ENCODE measurements around the gene TMEM63B.
"Not testable (repeated sequence)": the region's sequence is repeated elsewhere in the genome, so short reads cannot be mapped to it uniquely, and the experiment has no call there.

The TMEM63B gene

GRCh38 chr6:44172731-44173500, 45.6 kb downstream of the TMEM63B start:
- peak; percentile 17 for DNase-seq

GRCh38 chr6:44176130-44176761, 48.9 kb downstream of the TMEM63B start:
- DNase-seq = no peak

GRCh38 chr6:44176762-44177509, 49.6 kb downstream of the TMEM63B start:
- no peak for DNase-seq

DNA sequence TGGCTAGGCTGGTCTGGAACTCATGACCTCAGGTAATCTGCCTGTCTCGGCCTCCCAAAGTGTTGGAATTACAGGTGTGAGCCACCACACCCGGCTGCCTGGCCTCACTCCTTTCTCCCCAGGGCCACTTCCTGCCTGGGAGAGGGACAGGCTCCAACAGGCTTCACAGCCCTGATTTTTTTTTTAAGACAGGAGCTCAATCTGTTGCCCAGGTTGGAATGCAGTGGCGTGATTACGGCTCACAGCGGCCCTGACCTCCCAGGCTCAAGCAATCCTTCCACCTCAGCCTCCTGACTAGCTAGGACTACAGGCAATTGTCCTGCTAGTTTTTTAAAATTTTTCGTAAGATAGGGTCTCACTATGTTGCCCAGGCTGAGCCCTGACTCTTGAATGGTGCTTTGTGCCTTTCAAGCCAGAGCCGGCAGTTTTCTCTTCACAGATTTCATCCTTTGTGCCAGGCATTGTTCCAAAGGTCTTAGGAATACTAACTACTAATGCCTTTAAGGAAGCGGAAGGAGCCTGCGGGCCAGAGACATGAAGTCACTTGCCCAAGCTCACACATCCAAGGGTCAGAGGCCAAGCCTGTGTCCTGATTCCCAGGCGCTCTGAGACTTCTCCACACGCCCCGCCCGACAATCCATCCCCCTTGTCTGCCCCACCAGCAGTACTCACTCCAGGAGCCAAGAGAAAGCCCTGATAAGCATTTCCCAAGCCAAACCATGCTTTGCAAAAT, 50.5 kb downstream of the TMEM63B start:
- no peak for DNase-seq

DNA sequence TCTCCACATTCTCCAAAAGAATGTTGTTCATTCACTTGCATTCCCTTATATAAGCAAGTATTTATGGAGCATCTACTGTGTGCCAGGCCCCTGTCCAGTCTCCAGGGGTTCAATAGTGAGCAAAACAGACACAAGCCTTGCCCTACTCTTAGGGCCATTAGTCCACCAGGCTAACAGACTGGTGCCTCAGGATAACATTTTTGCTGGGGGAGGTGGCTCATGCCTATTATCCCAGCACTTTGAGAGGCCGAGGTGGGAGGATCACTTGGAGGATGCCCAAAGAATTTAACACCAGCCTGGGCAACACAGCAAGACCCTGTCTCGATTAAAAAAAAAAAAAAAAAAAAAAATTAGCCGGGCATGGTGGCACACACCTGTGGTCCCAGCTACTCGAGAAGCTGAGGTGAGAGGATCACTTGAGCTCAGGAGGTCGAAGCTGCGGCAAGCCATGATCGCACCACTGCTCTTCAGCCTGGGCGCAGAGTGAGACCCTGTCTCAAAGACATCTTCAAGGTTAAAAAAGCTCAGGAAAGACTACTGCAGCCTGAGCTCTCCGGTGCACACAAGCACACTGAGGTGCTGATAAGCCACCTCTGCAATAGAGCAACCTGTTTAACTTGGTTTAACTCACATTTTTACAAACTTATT, 51.2 kb downstream of the TMEM63B start:
- DNase-seq = no peak

GRCh38 chr6:44179072-44179536, 51.8 kb downstream of the TMEM63B start:
- no peak for DNase-seq

- DNase-seq = no peak
These were observed 52.3 kb downstream of the TMEM63B start for GRCh38 chr6:44179648-44180047.

DNA sequence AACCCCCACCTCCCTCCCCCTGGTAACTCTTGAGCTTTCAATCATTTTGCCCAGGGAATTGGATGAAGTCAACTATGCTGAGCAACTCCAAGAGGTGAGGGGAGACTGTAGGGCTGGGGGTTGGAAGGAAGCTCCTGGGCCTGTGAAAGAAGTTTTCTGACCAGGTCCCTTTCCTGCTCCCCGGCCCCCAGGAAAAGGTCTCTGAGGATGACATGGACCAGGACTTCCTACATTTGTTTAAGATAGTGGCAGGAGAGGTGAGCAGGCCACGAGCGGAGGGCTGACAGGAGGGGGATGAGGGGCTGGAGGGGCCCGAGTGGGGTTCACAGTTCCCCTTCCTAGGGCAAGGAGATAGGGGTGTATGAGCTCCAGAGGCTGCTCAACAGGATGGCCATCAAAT, 53.1 kb downstream of the TMEM63B start:
- no peak for DNase-seq

GRCh38 chr6:44180886-44181285, 53.5 kb downstream of the TMEM63B start:
- DNase-seq = no peak

DNA sequence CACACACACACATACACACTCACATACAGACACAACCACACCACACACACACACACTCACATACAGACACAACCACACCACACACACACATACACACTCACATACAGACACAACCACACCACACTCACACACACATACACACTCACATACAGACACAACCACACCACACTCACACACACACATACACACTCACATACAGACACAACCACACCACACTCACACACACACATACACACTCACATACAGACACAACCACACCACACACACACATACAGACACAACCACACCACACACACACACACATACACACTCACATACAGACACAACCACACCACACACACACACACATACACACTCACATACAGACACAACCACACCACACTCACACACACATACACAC, 54.4 kb downstream of the TMEM63B start:
- DNase-seq = not testable (repeated sequence)

GRCh38 chr6:44182911-44183390, 55.6 kb downstream of the TMEM63B start:
- DNase-seq = no peak

GRCh38 chr6:44183783-44184182, 56.4 kb downstream of the TMEM63B start:
- DNase-seq = no peak

GRCh38 chr6:44185356-44185755, 58.0 kb downstream of the TMEM63B start:
- not testable (repeated sequence) for DNase-seq

- DNase-seq = no peak
These were observed 58.7 kb downstream of the TMEM63B start for GRCh38 chr6:44185953-44186634.

- DNase-seq = no peak
These were observed 59.3 kb downstream of the TMEM63B start for GRCh38 chr6:44186635-44187025.

DNA sequence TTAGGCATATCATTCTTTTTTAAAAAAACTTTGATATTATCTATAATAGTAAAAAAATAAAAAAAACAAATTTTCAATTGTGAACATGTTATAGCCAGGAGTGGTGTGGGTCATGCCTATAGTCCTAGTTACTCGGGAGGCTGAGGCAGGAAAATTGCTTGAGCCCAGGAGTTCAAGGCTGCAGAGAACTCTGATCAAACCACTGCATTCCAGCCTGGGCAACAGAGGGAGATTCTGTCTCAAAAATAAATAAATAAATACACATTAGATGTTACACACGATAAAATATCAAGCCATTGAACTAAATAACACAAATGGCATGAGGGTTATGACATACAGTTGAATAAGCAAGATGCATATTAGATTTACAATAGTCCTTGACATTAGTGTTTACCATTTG, 61.5 kb downstream of the TMEM63B start:
- no peak for DNase-seq

GRCh38 chr6:44189257-44189656, 61.9 kb downstream of the TMEM63B start:
- no peak for DNase-seq

DNA sequence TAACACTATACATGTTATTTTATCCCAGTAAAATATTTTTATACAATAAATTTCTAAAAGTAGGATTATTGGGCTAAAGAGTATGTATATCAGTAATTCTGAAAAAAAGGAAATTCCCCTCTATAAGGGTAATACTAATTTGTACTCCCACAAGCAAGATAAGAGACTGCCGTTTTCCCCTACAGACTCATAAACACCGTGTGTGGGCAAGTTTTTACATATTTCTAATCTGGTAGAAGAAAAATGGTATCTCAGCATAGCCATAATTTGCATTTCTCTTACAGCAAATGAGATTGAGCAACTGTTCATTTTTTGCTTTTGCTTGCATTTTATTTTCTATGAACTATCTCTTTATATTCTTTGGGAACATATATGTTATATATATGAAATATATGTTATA, 63.4 kb downstream of the TMEM63B start:
- no peak for DNase-seq

- DNase-seq = no peak
These were observed 65.2 kb downstream of the TMEM63B start for GRCh38 chr6:44192428-44193041.

DNA sequence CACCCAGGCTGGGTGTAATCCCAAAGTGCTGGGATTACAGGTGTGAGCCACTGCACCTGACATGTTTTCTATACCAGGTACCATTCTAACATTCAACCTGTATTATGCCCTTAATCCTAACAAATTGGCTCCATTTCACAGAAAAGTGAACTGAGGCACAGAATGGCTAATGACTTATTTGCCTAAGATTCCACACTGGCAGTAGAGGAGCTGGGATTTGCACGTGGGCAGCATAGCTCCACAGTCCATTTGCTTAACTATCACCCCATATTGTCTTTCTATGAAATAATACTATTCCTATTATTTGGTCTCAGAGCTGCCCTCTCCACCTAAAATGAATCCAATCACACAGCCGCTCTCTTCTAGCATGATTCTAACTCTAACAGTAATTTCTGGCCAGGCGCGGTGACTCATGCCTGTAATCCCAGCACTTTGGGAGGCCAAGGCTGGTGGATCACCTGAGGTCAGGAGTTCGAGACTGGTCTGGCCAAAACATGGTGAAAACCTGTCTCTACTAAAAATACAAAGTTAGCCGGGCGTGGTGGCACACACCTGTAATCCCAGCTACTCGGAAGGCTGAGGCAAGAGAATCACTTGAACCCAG, 66.1 kb downstream of the TMEM63B start:
- DNase-seq = no peak

DNA sequence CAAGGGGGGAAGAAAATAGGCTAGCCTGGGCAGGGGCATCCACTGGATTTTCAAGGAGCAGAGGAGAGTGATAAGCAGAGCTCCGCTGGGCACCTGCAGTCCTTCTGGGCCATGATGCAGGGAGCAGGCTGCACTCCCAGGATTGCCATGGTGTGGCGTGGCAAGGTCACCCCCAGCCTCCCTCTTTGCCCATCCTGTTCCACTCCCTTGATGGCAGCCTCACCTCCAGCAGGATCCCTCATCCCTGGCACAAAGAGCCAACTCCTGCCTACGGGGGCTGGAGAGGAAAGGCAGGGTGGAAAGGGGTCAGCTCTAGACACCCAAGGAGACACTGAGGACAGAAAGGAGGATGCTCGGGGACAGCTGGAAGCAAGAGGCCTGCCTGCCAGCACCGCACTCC, 67.0 kb downstream of the TMEM63B start:
- DNase-seq = no peak
